ENCODE data around the gene TYMP.

Gene TYMP

DNA sequence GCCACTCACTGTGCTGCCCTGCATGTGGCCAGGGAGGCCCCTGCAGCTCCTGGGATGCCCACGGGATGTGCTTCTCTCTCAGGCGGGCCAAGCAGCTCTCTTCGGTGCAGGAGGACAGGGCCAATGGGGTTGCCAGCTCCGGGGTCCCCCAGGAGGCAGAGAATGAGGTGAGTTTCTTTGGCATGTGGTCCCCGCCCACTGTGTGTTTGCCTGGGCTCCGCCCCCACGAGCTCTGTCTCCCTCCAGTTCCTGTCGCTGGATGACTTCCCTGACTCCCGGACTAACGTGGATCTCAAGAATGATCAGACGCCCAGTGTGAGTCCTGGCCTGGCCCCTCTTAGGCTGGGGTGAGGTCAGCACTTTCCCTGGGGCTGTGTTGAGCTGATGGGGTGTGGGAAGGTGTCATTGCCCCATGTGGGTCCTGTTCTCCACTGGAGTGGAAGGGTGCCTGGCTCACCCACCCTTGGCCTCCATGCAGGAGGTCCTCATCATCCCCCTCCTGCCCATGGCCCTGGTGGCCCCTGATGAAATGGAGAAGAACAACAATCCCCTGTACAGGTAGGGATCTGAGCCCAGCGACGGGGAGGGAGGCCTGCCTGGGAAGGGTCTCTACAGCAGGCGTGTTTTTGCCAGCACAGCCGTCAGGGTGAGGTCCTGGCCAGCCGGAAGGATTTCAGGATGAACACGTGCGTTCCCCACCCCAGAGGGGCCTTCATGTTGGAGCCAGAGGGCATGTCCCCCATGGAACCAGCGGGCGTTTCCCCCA is 12.1 kb downstream of the TYMP start:
- Histone ChIP-seq H3K4me3 (ENCODE audit: low read depth, low read length) (no peak overlapping the region), H3K36me3 (replicated peaks) (peaks cover 9% of the 10 kb centered on the region), H3K27me3 (replicated peaks) (no peaks in the 10 kb centered on the region), H3K27ac (no peak overlapping the region)
- no peak for DNase-seq
- in situ Hi-C loops (cut with HindIII; ENCODE audit: low pct_ligation_motif_present, low sequenced_read_pairs): no loop called here
- TF ChIP-seq CTCF (IDR thresholded peaks at IDR 0.05; ENCODE audit: low read depth, low read length, missing control alignments): no peak

GRCh38 chr22:50516891-50517290 is 12.9 kb downstream of the TYMP start:
- Histone ChIP-seq H3K27me3 (replicated peaks) (no peaks in the 10 kb centered on the region), H3K4me3 (ENCODE audit: low read depth, low read length) (no peak overlapping the region), H3K36me3 (replicated peaks) (peaks cover 6% of the 10 kb centered on the region), H3K27ac (no peak overlapping the region)
- DNase-seq: no peak
- no peak for TF ChIP-seq CTCF (IDR thresholded peaks at IDR 0.05; ENCODE audit: low read depth, low read length, missing control alignments)
- in situ Hi-C loops (cut with HindIII; ENCODE audit: low pct_ligation_motif_present, low sequenced_read_pairs): no loop called here

DNA sequence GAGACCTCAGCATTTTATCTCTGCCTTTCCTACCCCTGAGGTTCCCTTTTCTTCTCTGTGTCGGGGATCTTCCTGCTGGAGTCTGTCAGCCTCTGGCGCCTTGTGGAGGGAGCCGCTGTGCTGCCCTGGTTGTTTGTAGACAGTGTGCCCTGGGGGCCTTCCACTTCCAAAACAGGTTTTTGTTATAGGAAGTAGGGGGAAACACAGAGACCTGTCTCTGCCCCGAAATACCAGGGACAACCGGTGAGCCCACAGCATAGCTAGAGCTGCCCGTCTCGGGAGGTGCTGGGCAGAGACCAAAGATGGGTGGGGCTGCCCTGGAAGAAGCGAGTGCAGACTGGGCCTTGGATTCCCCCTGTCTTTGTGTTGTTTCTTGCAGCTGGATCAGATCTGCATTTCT is 13.7 kb downstream of the TYMP start:
- peaks cover 6% of the 10 kb centered on the region for H3K36me3 ChIP-seq (replicated peaks)
- TF ChIP-seq CTCF (IDR thresholded peaks at IDR 0.05; ENCODE audit: low read depth, low read length, missing control alignments): no peak
- H3K4me3 ChIP-seq (ENCODE audit: low read depth, low read length): no peak overlapping the region
- H3K27me3 ChIP-seq (replicated peaks): no peaks in the 10 kb centered on the region
- no peak for DNase-seq
- in situ Hi-C loops (cut with HindIII; ENCODE audit: low pct_ligation_motif_present, low sequenced_read_pairs): no loop called here
- no peak overlapping the region for H3K27ac ChIP-seq

- in situ Hi-C loops (cut with HindIII; ENCODE audit: low pct_ligation_motif_present, low sequenced_read_pairs): no loop called here
Observed at GRCh38 chr22:50513175-50513574, 16.6 kb downstream of the TYMP start.

DNA sequence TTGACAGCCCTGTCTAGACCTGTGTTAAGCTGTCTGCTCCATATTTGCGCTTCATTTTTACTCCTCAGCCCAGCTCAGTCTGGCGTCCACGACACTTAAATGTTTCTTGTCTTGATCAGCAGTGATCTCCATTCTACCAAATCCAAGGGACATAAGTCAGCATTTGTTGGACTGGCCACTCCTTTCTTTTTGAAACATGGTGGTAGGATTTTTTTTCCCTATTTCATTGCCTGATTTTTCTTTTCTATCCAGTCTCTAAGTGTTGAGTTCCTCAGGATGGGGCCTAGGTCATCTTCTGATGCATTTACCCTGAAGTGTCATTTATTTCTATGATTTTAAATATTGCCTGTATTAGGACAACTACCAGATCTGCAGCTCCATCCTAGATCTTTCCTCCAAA is 20.9 kb downstream of the TYMP start:
- no peak for DNase-seq
- TF ChIP-seq CTCF (IDR thresholded peaks at IDR 0.05; ENCODE audit: low read depth, low read length, missing control alignments): no peak

More at GRCh38 chr22:50513175-50513574, 16.6 kb downstream of the TYMP start:
- Histone ChIP-seq H3K27ac (no peak overlapping the region), H3K4me3 (ENCODE audit: low read depth, low read length) (no peak overlapping the region), H3K27me3 (replicated peaks) (no peaks in the 10 kb centered on the region), H3K36me3 (replicated peaks) (no peaks in the 10 kb centered on the region)
- TF ChIP-seq CTCF (IDR thresholded peaks at IDR 0.05; ENCODE audit: low read depth, low read length, missing control alignments): no peak
- no peak for DNase-seq

More for the DNA sequence above, 20.9 kb downstream of the TYMP start:
- Histone ChIP-seq H3K36me3 (replicated peaks) (peaks cover 16% of the 10 kb centered on the region), H3K27me3 (replicated peaks) (no peaks in the 10 kb centered on the region), H3K4me3 (ENCODE audit: low read depth, low read length) (peak overlapping the region; percentile 82), H3K27ac (peak overlapping the region; percentile 60)
- in situ Hi-C loops (cut with HindIII; ENCODE audit: low pct_ligation_motif_present, low sequenced_read_pairs): no loop called here
